Fibroblast of pulmonary artery (primary cell): Measurements from ENCODE around the gene ZBED1.

Source experiments
- DNase-seq: peaks from one replicate; pipeline ENCODE4 v3.0.0-alpha.2; 2010; ENCODE audit warnings: low read depth
- H3K4me3 ChIP-seq: replicated peaks from 2 replicates; pipeline ENCODE4 v1.5.1; 2011; ENCODE audit warnings: low read depth, mild to moderate bottlenecking, control low read depth, low read length, moderate library complexity
- TF ChIP-seq, protein P1 (sequence below): IDR thresholded peaks from 2 replicates; pipeline ENCODE4 v1.5.1; 2011; ENCODE audit warnings: mild to moderate bottlenecking, control low read depth, low read length, inconsistent platforms; ENCODE audit errors: missing control alignments

The ZBED1 gene

GRCh38 chrX:2445662-2446623 is 54.8 kb downstream of the ZBED1 start:
- no peak for DNase-seq
- TF ChIP-seq, protein P1, sequence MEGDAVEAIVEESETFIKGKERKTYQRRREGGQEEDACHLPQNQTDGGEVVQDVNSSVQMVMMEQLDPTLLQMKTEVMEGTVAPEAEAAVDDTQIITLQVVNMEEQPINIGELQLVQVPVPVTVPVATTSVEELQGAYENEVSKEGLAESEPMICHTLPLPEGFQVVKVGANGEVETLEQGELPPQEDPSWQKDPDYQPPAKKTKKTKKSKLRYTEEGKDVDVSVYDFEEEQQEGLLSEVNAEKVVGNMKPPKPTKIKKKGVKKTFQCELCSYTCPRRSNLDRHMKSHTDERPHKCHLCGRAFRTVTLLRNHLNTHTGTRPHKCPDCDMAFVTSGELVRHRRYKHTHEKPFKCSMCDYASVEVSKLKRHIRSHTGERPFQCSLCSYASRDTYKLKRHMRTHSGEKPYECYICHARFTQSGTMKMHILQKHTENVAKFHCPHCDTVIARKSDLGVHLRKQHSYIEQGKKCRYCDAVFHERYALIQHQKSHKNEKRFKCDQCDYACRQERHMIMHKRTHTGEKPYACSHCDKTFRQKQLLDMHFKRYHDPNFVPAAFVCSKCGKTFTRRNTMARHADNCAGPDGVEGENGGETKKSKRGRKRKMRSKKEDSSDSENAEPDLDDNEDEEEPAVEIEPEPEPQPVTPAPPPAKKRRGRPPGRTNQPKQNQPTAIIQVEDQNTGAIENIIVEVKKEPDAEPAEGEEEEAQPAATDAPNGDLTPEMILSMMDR: no peak
- no peak overlapping the region for H3K4me3 ChIP-seq

DNA sequence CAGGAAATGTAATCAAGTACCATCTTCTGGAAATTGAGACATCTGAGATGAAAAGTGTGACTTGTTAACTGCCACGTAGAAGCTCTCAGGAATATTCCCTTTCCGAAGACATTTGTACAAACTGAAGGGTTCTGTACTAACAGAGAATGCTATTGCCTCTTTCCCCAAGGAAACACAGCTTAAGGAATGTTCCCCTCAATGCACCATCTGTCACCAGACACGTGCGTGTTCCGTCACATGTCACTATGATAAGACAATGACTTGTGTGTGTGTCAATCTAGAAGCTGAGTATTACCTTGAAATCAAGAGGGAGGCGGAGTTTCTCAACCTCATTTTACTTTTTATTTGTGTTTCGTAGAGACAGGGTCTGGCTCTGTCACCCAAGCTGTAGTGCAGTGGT is 58.1 kb downstream of the ZBED1 start:
- TF ChIP-seq, protein P1: no peak
- H3K4me3 ChIP-seq: no peak overlapping the region
- no peak for DNase-seq

GRCh38 chrX:2441466-2441865 is 59.3 kb downstream of the ZBED1 start:
- no peak for DNase-seq
- H3K4me3 ChIP-seq: no peak overlapping the region
- TF ChIP-seq, protein P1: no peak

- no peak for DNase-seq
- H3K4me3 ChIP-seq: no peak overlapping the region
- TF ChIP-seq, protein P1: no peak
Measured at GRCh38 chrX:2439613-2440012, 61.2 kb downstream of the ZBED1 start.
